Mammary epithelial cell (primary cell): ENCODE results near the gene CALHM4.

Experiments used
- CTCF ChIP-seq, 2 donors: IDR thresholded peaks in 1 of 2; conservative IDR thresholded peaks in 1 of 2; 2 replicates each; pipeline ENCODE4 v1.5.1; 2011 to 2012; ENCODE audit warnings: inconsistent platforms in 2 of 2, low read length in 2 of 2, mild to moderate bottlenecking in 2 of 2, control low read depth in 1 of 2, low read depth in 1 of 2; ENCODE audit not compliant: insufficient read depth in 1 of 2; ENCODE audit errors: extremely low read depth in 1 of 2
- EZH2 ChIP-seq: IDR thresholded peaks from 2 replicates; pipeline ENCODE4 v1.6.1; 2012; ENCODE audit warnings: low read length, inconsistent platforms, borderline replicate concordance

GRCh38 chr6:116556065-116556464 is 2.5 kb downstream of the CALHM4 start:
- no peak for TF ChIP-seq EZH2
- no peak for TF ChIP-seq CTCF (conservative IDR thresholded peaks at IDR 0.05 in 1 of 2, IDR thresholded peaks at IDR 0.05 in 1 of 2; ENCODE audit: extremely low read depth in 1 of 2, insufficient read depth in 1 of 2, low read depth in 1 of 2, low read length in 2 of 2)
